Measurements from ENCODE around the gene TAGLN.

The TAGLN gene

DNA sequence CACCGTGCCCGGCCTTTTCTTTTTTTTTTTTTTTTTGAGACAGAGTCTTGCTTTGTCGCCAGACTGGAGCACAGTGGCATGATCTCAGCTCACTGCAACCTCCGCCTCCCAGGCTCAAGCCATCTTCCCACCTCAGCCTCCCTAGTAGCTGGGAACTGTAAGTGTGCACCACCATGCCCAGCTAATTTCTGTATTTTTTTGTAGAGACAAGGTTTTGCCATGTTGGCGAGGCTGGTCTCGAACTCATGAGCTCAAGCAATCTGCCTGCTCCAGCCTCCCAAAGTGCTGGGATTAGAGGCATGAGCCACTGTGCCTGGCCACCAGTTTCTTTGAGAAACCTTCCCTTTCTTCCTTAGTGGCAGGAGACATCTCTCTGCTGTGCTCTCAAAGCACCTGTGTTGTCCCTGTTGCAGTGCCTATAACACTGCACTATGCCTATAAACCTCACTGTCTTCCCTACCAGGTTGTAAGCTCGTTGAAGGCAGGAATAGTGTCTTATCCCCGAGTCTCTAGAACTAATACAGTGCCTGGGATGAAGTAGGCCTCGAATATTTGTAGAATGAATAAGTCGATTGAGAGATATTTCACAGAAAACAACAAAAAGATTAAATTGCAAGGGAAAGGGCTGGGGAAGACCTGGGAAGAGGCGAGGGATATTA lies 13.7 kb downstream of the TAGLN start:
- no peak for TF ChIP-seq ZNF8 (CRISPR knock-in tag; IDR thresholded peaks at IDR 0.05)
- no peak for TF ChIP-seq TCF4 (CRISPR knock-in tag; IDR thresholded peaks at IDR 0.05; ENCODE audit: borderline replicate concordance)
- TF ChIP-seq TOX (CRISPR knock-in tag; IDR thresholded peaks at IDR 0.05; ENCODE audit: borderline replicate concordance): no peak
- TF ChIP-seq, protein P1, sequence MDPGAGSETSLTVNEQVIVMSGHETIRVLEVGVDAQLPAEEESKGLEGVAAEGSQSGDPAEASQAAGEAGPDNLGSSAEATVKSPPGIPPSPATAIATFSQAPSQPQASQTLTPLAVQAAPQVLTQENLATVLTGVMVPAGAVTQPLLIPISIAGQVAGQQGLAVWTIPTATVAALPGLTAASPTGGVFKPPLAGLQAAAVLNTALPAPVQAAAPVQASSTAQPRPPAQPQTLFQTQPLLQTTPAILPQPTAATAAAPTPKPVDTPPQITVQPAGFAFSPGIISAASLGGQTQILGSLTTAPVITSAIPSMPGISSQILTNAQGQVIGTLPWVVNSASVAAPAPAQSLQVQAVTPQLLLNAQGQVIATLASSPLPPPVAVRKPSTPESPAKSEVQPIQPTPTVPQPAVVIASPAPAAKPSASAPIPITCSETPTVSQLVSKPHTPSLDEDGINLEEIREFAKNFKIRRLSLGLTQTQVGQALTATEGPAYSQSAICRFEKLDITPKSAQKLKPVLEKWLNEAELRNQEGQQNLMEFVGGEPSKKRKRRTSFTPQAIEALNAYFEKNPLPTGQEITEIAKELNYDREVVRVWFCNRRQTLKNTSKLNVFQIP (CRISPR knock-in tag; IDR thresholded peaks at IDR 0.05; ENCODE audit: borderline replicate concordance, low read depth): no peak
- TF ChIP-seq SNAI2 (CRISPR knock-in tag; IDR thresholded peaks at IDR 0.05): no peak
- TF ChIP-seq ESRRG (CRISPR knock-in tag; IDR thresholded peaks at IDR 0.05): no peak
- TF ChIP-seq, protein P2, sequence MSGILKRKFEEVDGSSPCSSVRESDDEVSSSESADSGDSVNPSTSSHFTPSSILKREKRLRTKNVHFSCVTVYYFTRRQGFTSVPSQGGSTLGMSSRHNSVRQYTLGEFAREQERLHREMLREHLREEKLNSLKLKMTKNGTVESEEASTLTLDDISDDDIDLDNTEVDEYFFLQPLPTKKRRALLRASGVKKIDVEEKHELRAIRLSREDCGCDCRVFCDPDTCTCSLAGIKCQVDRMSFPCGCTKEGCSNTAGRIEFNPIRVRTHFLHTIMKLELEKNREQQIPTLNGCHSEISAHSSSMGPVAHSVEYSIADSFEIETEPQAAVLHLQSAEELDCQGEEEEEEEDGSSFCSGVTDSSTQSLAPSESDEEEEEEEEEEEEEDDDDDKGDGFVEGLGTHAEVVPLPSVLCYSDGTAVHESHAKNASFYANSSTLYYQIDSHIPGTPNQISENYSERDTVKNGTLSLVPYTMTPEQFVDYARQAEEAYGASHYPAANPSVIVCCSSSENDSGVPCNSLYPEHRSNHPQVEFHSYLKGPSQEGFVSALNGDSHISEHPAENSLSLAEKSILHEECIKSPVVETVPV (CRISPR knock-in tag; IDR thresholded peaks at IDR 0.05): no peak
- TF ChIP-seq PPARA (CRISPR knock-in tag; IDR thresholded peaks at IDR 0.05; ENCODE audit: borderline replicate concordance): no peak
- TF ChIP-seq ZFP3 (CRISPR knock-in tag; IDR thresholded peaks at IDR 0.05): no peak
- no peak for TF ChIP-seq ZNF565 (CRISPR knock-in tag; conservative IDR thresholded peaks at IDR 0.05; ENCODE audit: low read depth)
- no peak for TF ChIP-seq GLIS3 (CRISPR knock-in tag; IDR thresholded peaks at IDR 0.05)
- TF ChIP-seq, protein P3, sequence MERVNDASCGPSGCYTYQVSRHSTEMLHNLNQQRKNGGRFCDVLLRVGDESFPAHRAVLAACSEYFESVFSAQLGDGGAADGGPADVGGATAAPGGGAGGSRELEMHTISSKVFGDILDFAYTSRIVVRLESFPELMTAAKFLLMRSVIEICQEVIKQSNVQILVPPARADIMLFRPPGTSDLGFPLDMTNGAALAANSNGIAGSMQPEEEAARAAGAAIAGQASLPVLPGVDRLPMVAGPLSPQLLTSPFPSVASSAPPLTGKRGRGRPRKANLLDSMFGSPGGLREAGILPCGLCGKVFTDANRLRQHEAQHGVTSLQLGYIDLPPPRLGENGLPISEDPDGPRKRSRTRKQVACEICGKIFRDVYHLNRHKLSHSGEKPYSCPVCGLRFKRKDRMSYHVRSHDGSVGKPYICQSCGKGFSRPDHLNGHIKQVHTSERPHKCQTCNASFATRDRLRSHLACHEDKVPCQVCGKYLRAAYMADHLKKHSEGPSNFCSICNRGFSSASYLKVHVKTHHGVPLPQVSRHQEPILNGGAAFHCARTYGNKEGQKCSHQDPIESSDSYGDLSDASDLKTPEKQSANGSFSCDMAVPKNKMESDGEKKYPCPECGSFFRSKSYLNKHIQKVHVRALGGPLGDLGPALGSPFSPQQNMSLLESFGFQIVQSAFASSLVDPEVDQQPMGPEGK (CRISPR knock-in tag; IDR thresholded peaks at IDR 0.05; ENCODE audit: borderline replicate concordance): no peak
- no peak for TF ChIP-seq OSR1 (CRISPR knock-in tag; IDR thresholded peaks at IDR 0.05)
- TF ChIP-seq, protein P4, sequence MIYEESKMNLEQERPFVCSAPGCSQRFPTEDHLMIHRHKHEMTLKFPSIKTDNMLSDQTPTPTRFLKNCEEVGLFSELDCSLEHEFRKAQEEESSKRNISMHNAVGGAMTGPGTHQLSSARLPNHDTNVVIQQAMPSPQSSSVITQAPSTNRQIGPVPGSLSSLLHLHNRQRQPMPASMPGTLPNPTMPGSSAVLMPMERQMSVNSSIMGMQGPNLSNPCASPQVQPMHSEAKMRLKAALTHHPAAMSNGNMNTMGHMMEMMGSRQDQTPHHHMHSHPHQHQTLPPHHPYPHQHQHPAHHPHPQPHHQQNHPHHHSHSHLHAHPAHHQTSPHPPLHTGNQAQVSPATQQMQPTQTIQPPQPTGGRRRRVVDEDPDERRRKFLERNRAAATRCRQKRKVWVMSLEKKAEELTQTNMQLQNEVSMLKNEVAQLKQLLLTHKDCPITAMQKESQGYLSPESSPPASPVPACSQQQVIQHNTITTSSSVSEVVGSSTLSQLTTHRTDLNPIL (CRISPR knock-in tag; IDR thresholded peaks at IDR 0.05; ENCODE audit: low read depth): no peak
- TF ChIP-seq ARNTL (CRISPR knock-in tag; IDR thresholded peaks at IDR 0.05; ENCODE audit: borderline replicate concordance, low read depth): no peak
- TF ChIP-seq ISL1 (CRISPR knock-in tag; IDR thresholded peaks at IDR 0.05): no peak
- TF ChIP-seq, protein P5, sequence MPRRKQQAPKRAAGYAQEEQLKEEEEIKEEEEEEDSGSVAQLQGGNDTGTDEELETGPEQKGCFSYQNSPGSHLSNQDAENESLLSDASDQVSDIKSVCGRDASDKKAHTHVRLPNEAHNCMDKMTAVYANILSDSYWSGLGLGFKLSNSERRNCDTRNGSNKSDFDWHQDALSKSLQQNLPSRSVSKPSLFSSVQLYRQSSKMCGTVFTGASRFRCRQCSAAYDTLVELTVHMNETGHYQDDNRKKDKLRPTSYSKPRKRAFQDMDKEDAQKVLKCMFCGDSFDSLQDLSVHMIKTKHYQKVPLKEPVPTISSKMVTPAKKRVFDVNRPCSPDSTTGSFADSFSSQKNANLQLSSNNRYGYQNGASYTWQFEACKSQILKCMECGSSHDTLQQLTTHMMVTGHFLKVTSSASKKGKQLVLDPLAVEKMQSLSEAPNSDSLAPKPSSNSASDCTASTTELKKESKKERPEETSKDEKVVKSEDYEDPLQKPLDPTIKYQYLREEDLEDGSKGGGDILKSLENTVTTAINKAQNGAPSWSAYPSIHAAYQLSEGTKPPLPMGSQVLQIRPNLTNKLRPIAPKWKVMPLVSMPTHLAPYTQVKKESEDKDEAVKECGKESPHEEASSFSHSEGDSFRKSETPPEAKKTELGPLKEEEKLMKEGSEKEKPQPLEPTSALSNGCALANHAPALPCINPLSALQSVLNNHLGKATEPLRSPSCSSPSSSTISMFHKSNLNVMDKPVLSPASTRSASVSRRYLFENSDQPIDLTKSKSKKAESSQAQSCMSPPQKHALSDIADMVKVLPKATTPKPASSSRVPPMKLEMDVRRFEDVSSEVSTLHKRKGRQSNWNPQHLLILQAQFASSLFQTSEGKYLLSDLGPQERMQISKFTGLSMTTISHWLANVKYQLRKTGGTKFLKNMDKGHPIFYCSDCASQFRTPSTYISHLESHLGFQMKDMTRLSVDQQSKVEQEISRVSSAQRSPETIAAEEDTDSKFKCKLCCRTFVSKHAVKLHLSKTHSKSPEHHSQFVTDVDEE (CRISPR knock-in tag; IDR thresholded peaks at IDR 0.05): no peak
- TF ChIP-seq CSDC2 (CRISPR knock-in tag; IDR thresholded peaks at IDR 0.05): no peak
- ATAC-seq: no peak

DNA sequence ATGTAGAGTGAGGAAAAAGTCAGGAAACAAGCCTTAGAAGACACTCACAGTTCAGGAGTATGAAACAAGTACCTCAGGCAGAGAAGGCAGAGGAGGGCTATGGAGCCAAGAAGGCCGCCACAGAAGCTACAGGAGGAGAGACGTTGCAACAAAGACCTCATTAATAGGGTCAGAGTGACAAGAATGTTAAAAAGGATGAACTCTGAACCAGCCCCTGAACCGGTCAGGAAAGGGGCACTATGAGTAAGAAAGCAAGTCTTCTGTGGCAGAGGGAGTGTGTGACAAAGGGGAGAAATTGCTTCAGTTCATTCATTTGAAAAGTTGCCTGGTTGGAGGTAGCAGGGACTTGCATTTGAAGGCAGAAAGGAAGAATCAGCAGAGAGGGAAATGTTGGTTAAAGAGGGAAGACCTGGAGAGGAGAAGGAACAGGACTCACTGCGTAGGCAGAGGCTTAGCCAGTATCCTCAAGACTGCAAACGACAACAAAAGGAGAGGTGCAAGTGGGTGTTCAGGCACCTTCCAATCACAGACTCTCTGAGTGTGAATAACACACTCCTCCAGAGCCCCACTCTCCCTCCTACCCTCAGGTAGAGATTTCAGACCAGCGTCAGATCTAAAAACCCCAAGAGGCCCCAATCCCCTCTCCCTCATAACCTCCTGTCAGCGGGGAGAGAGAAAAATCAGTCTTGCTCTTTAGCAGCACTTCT lies 15.4 kb downstream of the TAGLN start:
- no peak for TF ChIP-seq SNAI2 (CRISPR knock-in tag; IDR thresholded peaks at IDR 0.05)
- no peak for ATAC-seq
